Measurements from ENCODE around the gene AKAP3.

AKAP3 gene

DNA sequence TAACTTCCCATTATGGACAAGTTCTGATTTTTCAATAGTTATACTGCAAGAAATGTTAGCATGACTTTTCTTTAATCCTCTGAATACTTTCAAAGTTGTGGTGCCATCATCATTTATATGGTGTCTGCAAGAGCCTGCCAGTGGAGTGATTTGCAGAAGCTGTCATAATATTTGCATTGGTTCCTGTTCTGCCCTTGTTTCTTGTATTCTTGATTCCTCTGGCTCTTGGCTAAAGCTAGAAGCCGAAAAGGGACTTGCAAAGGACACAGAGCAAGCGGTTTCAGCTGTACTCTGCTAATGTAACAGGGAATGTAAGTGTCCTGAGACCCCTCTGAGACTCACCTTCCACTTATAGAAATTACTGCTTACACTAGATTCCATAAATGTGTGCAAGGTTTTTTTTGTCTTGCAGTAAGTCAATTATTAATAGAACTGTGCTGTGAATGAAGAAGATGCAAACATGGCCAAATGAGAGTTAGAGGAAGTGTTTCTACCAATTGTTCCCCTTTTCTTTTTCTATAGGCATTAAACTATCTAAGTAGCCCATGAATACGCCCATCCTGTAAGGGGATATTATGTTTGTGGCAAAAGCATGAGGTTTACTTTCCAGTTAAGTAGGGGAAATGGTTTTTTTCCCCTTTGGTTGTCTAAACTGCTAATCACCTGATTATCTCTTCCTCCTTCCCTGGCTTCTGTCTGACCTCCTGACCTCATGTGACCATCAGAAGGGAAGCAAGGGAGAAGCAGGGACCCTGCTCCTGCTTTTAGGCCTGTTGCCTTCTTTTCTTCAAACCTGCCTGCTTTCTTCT, 81.6 kb downstream of the AKAP3 start:
- peak; percentile 48 for FAIRE-seq
- no peak for DNase-seq (ENCODE audit: insufficient read length)
- no peak for TF ChIP-seq POLR2AphosphoS5 (IDR thresholded peaks at IDR 0.05; ENCODE audit: low read depth, low read length)
- no peak for TF ChIP-seq TAF1 (IDR thresholded peaks at IDR 0.05; ENCODE audit: borderline replicate concordance, low read depth, low read length)
- no peak for TF ChIP-seq POLR2A (IDR thresholded peaks at IDR 0.05; ENCODE audit: low read depth, low read length)

DNA sequence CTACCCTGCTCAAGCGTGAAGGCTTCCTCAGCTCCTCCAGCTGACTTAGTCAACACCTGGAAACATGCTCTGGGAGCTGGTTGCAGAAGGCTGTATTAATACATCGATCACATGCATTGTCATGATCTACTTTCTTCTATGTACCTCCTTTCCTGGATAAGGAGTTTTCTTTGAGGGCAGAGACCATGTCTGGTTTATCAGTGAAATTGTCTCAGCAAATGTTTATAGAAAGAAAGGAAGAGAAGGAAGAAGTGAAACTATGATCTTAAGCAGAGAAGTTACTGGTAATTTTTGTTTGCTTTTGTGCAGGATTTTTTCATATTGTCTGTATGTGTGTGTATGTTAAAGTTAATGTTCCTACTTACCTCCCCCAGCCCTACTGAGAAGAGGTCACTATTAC, 82.4 kb downstream of the AKAP3 start:
- TF ChIP-seq POLR2AphosphoS5 (IDR thresholded peaks at IDR 0.05; ENCODE audit: low read depth, low read length) (no peak), POLR2A (IDR thresholded peaks at IDR 0.05; ENCODE audit: low read depth, low read length) (no peak), TAF1 (IDR thresholded peaks at IDR 0.05; ENCODE audit: borderline replicate concordance, low read depth, low read length) (no peak)
- FAIRE-seq: peak; percentile 85
- DNase-seq (ENCODE audit: insufficient read length): no peak
